Stimulated activated CD8-positive, alpha-beta memory T cell treated with anti-CD3 and anti-CD28 coated beads, Interleukin-4, amount 100 ng/mL, for 24 hours (primary cell): Measurements from ENCODE around the gene GSG1L2.

Source experiments
- DNase-seq: peaks from one replicate; pipeline ENCODE4 v3.0.0-alpha.2; 2020; ENCODE audit warnings: low read depth

GSG1L2 gene

DNA sequence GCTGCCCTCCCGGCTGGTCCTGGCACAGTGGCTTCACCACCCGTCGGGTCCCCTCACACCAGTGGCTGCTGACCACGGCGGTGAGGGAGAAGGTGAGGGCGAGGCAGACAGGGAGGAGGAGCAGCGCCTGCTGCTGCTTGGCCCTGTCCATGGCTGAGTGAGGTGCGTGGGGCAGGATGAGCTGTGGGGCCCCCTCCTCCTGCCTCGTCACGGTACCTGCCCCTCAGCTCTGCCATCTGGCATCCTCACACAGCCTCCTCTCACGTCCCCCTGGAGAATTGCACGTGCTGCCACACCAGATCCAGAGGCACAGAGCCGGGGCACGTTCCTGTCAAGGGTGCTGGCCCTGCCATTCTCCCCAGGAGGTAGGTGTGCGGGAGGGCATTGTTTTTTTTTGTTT is at the start of gene GSG1L2:
Gene GSG1L2 (minus strand): TSS at position 159 of the 400 bp plus-strand sequence. CDS start 8 bp downstream, at position 151.
- no peak for DNase-seq

DNA sequence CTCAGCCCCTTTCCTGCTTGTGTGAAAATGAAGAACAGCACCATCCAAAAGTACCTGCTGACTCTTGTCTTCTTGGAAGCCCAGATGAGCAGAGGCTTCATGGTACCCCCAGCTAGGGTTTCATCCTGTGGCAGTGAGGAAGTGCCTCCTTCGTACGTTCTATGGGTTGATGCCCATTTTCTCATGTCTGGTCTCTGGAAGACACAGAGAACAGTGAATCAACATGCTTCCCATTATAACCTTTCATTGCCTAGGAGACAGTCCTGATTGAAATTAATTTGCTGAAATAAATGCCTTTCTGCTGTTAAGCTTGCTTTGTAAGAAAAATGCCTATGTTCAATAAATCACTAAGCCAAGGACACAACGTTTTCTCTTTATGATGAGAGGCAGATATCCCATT is 46.7 kb upstream of the GSG1L2 start:
- DNase-seq = no peak

DNA sequence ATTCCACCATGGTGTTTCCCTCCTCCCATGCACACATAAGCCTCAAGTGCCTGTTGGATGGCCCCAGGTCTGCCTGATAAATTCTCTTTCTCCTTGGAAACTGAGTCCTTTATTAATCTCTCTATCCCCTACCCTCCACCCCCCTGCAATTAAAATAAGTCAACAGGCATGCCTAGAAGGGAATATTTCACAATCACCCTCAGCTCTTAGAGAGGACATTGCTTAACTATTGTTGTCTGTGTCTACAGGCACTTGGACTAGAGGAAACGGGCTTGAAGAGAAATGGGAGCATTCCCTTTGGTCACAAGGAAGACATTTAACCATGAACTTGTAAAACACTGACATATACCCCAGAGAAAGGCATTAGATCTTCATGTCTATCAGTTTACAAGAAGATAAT is 43.7 kb upstream of the GSG1L2 start:
- no peak for DNase-seq

DNA sequence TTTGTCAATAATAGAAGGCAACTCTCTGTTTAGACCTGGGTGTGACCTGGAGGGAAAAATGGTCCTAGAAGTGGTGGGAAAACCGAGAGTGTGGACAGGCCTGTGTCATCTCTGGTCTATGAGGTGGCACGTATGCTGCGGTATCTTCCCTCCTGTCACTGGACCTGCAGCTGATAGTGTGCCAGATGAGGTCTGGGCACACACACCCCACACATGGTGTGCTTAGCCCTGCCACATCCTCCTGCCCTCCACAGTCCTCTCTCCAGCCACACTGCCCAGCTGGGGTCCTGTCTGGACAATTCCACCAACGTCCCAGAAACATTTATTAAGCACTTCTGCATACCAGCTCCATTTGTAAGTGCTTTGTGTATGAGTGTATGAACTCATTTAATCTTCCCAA is 41.1 kb upstream of the GSG1L2 start:
- no peak for DNase-seq

DNA sequence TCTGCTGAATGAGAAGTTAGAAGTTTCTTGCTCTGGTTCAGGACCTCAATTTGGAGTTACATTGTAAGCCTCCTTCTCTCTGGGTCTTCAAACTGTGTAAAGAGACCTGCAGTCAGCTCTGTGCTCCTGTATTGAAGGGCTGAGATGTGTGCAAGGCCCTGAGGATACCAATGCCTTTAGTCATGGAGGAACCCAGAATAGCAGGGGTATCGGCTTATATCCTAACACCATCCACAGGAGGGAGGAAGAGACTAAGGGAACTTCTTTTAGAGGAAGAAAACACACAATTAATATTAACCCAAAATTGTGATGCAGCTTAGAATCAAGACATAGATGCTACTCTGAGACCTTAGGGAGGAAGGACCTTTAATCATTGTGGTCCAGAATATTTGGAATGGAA is 40.3 kb upstream of the GSG1L2 start:
- DNase-seq = no peak

DNA sequence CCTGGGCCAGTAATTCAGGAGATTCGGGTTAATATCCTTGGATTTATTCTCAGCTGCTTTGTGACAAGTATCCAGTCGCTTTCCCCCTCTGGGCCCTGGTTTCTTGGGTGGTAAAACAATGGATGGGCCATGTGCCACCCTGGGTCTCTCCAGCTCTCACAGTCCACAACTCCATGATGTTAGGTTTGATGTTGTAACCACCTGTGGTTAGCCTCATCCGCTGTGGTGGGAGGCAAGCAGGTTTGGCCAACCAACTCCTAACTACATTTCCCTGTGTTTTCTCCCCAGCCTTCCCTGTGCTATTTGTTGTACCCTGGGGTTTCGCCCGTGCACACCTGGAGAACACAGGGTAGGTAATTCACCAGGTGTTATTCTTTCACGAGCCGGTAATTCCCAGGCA is 39.0 kb upstream of the GSG1L2 start:
- no peak for DNase-seq

DNA sequence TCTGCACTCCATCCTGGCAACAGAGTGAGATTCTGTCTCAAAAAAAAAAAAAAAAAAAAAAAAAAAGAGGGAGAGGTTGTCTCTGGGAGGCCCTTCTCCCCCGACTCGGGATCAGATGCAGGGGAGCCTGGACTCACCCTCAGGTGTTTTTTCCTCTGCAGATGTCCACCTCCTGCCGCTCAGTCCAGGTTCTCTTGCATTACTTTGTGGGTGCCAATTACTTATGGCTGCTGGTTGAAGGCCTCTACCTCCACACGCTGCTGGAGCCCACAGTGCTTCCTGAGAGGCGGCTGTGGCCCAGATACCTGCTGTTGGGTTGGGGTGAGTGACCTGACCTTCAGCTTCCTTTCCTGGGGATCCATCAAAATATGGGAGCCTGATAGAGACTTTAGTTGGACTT is 37.9 kb upstream of the GSG1L2 start:
- DNase-seq = no peak

DNA sequence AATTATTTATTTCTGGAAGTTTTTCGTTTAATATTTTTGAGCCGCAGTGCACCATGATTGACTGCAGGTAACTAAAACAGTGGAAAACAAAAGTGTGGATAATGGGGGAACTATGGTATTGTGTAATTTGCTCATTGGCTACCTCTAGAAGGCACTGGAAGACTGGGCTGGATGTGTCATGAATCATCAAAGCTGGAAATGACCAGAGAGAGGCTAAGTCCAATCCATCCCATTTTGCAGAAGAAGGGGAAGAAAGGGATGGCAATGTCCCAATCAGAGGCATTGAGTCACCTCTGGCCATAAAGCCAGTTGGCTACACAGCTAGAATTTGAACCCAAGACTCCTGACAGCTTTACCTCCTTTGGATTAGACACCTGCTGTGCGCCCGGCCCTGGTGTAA is 33.2 kb upstream of the GSG1L2 start:
- no peak for DNase-seq

DNA sequence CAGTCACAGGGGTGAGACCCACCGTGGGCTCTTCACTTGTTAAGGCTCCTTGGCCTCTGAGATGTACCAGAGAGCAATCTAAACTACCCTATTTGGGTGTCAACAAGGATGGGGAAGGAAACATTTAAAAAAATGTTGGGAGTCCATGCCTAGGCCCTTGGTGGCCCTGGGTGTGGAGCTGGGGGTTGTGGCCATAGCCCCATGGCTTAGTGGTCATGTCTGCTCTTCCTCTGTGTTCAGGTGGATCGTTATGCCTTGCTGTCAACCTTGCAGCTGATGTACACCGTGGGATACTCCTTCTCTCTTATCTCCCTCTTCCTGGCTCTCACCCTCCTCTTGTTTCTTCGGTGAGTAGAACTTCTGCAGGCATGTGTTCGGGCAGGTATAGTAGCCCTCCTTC is 32.4 kb upstream of the GSG1L2 start:
- no peak for DNase-seq

DNA sequence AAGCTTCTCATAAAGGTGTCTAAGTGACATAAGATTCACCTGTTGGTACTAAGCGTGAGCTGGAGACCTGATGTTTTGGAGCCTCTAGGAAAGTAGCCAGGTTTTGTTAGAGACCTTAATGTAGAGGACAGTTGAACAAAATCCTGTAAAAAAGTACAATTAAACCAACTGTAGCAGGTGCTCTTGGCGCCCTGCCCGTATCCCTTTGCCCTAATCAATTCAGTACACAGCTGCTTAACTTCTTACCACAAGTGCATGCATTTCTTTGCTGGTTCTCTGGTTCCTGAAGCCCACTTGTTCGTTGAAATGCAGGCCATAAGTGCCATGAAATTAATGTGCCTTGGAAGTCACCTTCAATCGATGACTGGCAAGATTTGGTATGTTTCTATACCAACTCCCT is 28.3 kb upstream of the GSG1L2 start:
- DNase-seq = no peak

DNA sequence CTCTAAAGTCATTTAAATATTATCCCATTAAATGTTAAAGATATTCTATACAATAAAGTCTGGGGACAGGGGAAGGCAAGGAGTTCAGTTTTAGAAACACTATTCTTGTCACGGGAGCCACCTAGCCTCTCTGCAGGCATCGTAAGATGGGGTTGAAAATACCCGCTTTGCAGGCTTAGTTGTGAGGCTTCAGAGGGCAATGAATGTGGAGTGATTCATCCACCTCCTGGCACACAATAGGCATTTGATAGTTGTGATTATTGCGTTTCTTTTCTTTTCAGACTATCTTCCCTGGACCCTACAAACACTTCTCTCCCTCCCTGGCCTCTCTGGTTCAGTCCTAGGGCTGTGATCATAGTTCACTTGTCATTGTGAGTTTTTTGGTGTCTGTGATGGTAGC is 23.4 kb upstream of the GSG1L2 start:
- DNase-seq = no peak

DNA sequence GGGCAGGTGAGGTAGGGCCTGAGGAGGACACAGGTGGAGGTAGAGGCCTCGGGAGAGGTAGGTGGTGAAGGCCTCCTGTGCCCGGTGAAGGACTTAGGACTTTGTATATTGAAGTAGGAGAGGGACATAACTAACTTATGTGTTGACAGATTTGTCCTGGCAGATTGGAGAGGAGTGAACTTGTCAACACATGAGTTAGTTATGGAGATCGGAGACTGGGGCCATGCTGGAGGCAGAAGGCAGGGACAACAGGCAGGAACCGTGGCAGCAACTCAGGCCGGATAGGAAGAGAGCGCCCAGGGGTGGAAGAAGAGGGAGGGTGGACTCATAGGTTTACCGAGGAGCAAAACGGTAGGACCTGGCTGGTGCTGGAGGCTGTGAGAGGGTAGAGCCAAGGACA is 22.3 kb upstream of the GSG1L2 start:
- DNase-seq = no peak

DNA sequence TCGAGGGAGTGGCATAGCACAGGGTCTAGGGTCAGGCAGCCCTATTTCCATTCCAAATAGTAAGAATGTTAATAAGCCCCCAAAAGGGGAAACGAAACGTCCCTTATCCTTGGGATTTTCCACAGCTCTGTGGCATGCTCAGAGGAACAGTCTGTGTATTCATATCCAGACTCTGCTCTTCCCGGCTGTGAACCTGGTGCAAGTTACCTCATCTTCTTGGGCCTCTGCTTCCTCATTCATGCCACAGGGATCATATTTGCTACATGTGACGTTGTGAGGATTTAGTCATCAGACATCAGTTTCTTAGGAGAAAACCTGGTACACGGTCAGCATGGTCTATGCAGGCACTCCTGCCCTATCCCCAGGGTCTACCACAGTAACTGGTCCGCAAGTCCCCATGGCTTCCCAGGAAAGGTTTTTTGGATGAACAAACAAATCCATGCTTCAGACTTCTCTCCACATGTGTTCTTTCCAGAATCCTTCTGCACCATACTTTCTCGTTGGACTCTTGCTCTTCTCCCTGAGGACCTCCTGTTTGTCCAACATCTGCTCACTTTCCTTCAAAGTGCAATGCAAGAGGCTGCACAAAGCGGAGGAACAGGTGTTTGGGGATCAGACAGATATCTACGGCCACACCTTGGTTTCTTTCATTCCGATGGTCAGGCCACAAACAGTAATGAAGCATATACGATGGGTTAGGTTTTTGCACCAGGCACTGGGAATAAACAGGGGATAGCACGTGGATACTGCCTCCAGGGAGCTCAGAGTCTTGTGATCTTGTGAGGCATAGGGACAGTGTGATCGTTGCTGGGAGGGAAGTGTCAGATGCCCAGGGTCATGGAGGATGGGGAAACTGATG is 21.5 kb upstream of the GSG1L2 start:
- DNase-seq = no peak

DNA sequence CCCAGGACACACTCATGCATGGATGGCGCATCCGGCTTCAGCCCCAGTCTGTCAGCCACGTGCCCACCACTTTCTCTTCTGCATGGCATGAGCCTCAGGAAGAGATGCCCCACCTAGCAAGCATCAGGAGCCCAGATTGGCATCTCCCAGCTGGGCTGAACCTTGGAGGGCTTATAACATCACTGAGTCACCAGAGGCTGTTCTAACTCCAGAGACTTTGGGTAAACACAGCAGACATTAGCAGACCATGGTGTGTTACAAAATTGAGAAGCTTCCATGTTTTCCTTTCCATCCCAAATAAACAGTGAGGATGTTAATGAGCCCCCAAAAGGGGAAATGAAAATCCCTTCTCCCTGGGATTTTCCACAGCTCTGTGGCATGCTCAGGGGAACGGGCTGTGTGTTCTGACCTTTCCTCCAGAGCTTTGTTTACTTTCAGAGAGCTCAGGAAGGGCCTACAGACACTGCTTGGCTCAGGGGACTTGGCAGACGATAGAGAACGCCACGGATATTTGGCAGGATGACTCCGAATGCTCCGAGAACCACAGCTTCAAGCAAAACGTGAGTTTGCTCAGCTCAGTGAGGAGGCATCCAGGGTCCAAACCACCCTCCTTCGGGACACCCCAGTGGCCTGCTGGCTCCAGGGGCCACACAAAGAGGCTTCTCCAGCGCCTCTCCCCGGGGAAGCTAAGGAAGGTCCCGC is 20.3 kb upstream of the GSG1L2 start:
- no peak for DNase-seq

DNA sequence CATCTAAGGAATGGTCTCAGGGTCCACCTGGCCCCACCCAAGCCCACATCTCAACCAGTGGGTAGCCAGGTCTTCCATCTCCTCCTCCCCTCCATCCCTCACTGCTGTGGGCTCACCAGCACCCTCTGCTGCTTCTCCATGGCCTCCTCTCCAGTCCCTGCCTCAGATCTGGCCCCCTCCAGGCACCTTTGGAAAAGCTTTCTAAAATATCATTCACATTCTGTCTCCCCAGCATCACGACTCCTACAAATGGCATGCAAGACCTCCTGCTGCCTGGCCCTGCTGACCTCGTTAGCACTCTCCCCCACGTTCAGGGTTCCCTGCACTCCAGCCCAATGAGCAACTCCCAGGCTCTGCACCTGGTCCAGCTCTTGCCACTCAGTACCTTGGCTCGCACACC is 17.6 kb upstream of the GSG1L2 start:
- no peak for DNase-seq

DNA sequence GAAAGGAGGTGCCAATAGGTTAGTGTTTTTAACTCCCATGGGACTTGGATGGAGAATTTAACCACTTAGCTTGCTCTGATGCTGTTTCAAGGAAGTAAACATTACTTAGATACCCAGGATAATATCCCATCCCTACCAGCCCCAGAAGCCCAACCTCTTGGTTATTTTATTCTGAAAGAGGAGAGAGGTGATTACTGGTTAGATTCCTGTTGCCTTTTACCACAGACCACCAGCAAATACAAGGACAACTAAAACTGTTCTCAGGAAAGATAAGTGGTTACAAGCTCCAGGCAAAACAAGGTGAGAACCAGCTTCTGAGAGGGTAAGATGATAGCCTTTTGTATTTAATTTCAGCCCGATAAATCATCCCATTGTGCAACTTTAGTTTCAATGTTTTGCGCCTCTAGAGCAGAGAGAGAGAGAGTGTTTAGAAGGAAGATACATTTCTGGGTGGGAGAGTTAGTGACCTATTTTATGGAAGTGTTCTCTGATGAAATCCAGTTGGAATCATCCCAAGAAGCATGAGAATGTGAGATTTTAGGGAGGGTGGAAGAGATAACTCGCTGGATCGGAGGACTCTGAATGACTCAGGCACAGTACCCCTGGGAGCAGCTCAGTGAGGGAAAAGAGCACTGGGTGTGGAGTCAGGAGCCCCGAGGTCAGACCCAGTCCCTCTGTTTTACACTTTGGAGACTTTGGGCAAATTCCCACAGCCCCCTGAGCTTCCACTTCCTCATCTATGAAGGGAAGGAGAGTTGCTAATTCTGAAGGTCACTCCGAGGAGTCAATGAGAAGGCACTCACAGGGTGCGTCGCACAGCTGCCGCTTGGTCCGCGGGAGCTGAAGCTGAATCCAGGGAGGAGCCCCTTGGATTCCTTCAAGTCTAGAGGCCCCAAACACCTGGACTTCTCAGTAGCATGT is 15.9 kb upstream of the GSG1L2 start:
- DNase-seq = no peak

DNA sequence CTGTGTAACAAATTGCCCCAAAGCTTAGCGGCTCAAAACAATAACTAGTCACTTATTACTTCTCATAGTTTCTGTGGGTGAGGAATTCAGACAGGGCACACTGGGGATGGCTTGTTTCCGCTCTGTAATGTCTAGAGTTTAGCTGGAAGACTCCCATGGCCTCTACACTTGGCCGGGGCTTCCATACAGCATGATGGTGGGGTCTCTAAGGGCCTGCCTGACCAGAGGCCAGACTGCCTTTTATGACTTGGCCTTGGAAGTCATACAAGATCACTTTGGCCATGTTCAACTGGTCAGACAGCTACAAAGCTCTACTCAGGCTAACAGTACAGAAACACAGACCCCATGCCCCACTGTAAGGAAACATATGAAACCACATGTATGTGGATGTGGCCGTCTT is 12.0 kb upstream of the GSG1L2 start:
- DNase-seq = no peak

DNA sequence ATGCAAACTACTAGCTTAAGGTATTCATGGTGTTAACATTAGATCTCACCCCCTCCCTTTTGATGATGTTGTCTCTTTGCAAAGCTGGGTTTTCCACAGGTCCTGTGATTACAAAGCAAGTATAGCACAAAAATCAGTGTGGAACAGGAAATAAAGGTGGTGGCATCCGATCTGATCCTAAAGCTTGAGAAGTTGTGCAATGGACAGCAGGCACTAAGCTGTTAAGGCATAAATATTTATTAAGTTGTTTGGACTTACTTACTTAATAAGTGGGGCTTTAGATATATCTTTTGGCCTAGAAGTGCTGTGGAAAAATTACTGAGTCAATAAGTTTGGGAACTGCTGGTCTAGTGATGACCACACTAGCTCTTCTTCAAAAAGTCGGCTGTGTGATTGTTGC is 8.8 kb upstream of the GSG1L2 start:
- DNase-seq = no peak

DNA sequence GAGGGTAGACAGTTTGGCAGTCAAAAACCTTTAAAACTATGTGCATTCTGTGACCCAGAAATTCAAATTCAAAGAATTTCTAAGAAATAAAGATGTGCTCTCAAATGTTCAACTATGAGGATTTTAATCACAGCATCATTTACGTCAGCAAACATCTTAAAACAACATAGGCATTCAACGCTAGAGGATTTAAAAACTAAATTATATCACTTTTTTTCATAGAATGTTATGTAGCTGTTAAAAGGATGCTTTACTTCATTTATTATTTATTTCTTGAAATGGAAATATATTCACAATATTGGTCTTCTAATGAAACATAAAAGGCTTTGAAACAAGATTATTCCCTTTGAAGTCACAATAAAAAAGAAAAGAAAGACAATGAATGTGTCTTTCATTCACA is 7.5 kb upstream of the GSG1L2 start:
- DNase-seq = no peak

DNA sequence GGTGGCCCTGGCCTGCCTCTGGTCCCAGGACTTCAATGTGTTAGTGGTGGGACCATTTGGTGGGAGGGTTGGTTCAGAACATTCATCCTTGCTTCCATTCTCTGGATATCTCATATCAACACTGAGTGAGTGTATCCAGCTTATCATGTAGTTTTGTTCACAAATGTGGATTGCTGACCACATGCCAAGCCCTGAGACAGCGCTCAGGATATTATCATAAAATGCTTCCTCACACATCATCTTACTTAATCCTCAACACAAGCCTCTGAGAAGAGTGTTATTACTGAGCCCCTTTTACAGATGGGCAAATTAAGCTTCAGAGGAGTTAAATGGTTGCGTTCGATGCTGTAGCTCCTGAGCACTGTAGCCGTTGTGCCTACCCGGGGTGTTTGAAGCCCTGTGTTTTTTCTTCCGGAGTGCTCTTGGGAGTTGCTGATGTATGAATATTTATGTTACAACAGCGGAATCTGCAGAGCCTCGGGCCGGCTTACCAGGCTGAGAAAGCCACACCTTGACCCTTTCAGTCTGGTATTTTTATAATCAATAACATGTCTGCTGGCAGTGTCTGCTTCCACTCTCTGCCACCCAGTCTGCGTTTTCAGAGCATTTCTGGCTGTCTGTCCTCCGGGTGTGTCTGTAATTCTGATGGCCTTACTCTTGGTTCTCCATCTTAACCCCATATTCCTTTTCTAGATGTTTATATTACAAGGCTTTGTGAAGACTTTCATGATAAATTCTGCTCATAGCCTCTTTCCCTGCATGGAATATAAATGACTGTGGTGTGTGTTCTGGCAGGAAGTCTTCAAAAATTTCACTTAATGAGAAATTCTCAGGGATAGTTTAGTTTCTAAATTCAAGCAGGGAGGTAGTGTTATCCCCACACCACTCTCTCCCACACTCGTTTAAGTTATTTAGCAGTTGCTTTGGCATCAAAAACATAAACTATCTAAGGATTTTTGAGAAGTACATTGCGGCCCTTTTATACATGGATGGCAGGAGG is 6.7 kb upstream of the GSG1L2 start:
- DNase-seq = no peak

DNA sequence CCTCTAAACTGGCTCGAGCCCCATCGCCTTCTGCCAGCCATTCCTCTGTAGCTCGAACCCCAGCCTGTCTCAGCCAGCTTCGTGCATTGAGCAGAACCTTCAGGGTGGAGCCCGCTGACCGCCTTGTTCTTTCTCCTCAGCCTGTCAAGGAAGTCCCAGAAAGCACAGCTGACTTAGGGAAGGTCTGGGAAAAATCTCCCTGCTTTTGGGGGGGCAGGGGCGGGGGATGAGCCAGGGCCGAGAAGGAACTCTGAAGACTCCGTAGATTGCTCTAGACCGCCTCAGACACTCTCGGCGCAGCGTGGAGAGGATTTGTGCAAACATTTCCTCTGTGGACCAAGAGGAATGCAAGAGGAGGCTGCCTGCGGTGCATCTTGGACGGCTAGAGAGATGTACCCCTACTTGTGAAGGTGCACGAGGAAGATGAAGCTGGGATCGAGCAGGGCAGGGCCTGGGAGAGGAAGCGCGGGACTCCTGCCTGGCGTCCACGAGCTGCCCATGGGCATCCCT is 3.8 kb upstream of the GSG1L2 start, which contains the start of gene GLP2R:
Gene GLP2R (plus strand): TSS at position 284 of the 510 bp plus-strand sequence. CDS start 140 bp downstream, at position 424.
- DNase-seq = no peak
